ENCODE results near the gene NDUFB10. TPM values are rescaled to one million over a fixed set of nuclear protein-coding genes. Genes with fewer than 3 reads are reported as not detected.

NDUFB10 gene
- polyA plus RNA-seq, 1 donor from 2014 or later: 217 TPM

DNA sequence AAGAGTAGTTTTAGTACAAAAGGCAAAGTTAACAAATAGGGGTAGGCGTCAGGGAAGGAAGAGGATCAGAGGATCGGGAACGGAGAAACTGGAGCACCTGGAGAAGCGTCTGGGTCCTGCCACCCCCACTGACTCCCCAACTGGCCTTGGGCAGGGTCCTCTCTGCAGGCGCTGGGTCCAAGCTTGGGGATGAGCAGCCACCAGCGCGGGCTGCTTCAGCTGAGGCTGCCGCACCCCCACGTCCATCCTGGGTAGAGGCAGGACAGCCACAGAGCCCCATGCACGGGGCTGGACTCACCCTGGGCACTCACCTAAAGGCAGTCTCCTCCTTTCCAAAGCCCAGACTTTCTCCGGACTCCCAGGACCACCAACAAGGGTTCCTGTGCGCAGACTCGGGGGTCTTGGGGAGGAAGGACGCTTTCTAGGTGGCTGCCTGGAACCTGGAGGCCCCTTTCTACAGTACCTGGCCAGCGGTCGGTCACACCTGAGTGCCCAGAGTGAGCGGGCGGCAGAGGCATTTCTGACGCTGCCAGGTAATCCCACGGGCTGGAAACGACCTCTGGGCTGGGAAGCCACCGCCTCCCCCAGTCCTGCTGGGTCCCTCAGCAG is 42.2 kb upstream of the NDUFB10 start:
- Histone ChIP-seq H3K27me3 (ENCODE audit: insufficient read depth, low read depth, low read length) (peaks cover 61% of the 10 kb centered on the region), H3K9me3 (ENCODE audit: low read length) (no peaks in the 10 kb centered on the region), H3F3A (ENCODE audit: insufficient read depth, low read length, poor library complexity, severe bottlenecking) (no peaks in the 10 kb centered on the region), H3K9ac (ENCODE audit: low read length) (no peak overlapping the region), H3K36me3 (ENCODE audit: insufficient read depth, low read length) (no peaks in the 10 kb centered on the region), H2AFZ (ENCODE audit: low read depth, low read length) (no peak overlapping the region), H3K9me2 (ENCODE audit: insufficient read depth, low read length) (no peaks in the 10 kb centered on the region), H3K79me2 (replicated peaks; ENCODE audit: insufficient read depth, low read length) (no peaks in the 10 kb centered on the region), H4K20me1 (ENCODE audit: insufficient read depth) (no peaks in the 10 kb centered on the region), H3K27ac (ENCODE audit: low read length) (no peak overlapping the region), H3K4me3 (ENCODE audit: low read length) (peak overlapping the region; percentile 47), H3K4me2 (ENCODE audit: low read length) (no peak overlapping the region)
- no peak for TF ChIP-seq MXI1 (conservative IDR thresholded peaks at IDR 0.05; ENCODE audit: poor library complexity, severe bottlenecking)
- no peak for TF ChIP-seq EZH2 (IDR thresholded peaks at IDR 0.05; ENCODE audit: borderline replicate concordance, insufficient read depth, low read length, poor library complexity, severe bottlenecking)
- TF ChIP-seq, protein P1, sequence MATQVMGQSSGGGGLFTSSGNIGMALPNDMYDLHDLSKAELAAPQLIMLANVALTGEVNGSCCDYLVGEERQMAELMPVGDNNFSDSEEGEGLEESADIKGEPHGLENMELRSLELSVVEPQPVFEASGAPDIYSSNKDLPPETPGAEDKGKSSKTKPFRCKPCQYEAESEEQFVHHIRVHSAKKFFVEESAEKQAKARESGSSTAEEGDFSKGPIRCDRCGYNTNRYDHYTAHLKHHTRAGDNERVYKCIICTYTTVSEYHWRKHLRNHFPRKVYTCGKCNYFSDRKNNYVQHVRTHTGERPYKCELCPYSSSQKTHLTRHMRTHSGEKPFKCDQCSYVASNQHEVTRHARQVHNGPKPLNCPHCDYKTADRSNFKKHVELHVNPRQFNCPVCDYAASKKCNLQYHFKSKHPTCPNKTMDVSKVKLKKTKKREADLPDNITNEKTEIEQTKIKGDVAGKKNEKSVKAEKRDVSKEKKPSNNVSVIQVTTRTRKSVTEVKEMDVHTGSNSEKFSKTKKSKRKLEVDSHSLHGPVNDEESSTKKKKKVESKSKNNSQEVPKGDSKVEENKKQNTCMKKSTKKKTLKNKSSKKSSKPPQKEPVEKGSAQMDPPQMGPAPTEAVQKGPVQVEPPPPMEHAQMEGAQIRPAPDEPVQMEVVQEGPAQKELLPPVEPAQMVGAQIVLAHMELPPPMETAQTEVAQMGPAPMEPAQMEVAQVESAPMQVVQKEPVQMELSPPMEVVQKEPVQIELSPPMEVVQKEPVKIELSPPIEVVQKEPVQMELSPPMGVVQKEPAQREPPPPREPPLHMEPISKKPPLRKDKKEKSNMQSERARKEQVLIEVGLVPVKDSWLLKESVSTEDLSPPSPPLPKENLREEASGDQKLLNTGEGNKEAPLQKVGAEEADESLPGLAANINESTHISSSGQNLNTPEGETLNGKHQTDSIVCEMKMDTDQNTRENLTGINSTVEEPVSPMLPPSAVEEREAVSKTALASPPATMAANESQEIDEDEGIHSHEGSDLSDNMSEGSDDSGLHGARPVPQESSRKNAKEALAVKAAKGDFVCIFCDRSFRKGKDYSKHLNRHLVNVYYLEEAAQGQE (IDR thresholded peaks at IDR 0.05; ENCODE audit: borderline replicate concordance): no peak
- no peak for TF ChIP-seq EP300 (conservative IDR thresholded peaks at IDR 0.05; ENCODE audit: poor library complexity, severe bottlenecking)
- TF ChIP-seq POLR2AphosphoS5 (IDR thresholded peaks at IDR 0.05): no peak
- TF ChIP-seq, protein P2, sequence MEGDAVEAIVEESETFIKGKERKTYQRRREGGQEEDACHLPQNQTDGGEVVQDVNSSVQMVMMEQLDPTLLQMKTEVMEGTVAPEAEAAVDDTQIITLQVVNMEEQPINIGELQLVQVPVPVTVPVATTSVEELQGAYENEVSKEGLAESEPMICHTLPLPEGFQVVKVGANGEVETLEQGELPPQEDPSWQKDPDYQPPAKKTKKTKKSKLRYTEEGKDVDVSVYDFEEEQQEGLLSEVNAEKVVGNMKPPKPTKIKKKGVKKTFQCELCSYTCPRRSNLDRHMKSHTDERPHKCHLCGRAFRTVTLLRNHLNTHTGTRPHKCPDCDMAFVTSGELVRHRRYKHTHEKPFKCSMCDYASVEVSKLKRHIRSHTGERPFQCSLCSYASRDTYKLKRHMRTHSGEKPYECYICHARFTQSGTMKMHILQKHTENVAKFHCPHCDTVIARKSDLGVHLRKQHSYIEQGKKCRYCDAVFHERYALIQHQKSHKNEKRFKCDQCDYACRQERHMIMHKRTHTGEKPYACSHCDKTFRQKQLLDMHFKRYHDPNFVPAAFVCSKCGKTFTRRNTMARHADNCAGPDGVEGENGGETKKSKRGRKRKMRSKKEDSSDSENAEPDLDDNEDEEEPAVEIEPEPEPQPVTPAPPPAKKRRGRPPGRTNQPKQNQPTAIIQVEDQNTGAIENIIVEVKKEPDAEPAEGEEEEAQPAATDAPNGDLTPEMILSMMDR (IDR thresholded peaks at IDR 0.05; ENCODE audit: poor library complexity, severe bottlenecking): no peak
- no peak for TF ChIP-seq SMC3 (conservative IDR thresholded peaks at IDR 0.05; ENCODE audit: poor library complexity)
- TF ChIP-seq RAD21 (conservative IDR thresholded peaks at IDR 0.05): no peak
- TF ChIP-seq TAF1 (IDR thresholded peaks at IDR 0.05; ENCODE audit: low read depth): no peak

DNA sequence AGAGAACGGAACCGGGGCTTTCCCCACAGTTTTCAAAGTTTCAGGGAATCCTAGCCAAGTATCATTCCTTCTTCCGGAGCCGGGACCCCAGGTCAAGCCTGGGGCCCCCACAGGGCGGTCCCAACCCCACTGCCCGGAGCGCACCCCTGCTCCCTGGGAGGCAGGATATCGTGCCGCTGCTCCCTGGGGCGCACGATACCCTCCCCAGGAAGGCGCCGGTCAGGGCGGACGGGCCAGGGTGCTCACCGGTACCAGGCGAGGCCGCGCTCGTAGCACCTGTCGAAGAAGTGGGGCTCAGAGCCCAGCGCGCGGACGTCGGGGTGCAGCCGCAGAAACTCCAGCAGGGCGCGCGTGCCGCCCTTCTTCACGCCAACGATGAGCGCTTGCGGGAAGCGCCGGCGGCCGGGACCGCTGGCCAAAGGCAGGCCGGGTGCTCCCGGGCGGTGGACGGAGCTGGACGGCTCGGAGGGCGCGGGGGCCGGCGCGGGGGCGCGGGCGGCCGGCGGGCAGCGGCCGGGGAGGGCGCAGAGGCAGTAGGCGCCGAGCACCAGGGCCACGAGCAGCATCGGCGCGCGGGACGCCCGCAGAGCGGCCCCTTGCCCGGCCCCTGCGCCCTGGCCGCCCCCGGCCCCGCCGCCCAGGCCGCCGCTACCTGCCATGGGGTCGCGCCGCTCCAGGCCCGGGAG is 41.5 kb upstream of the NDUFB10 start:
- Histone ChIP-seq H4K20me1 (ENCODE audit: insufficient read depth) (no peaks in the 10 kb centered on the region), H3K79me2 (replicated peaks; ENCODE audit: insufficient read depth, low read length) (no peaks in the 10 kb centered on the region), H3K36me3 (ENCODE audit: insufficient read depth, low read length) (no peaks in the 10 kb centered on the region), H3K9me3 (ENCODE audit: low read length) (no peaks in the 10 kb centered on the region), H2AFZ (ENCODE audit: low read depth, low read length) (no peak overlapping the region), H3K9ac (ENCODE audit: low read length) (no peak overlapping the region), H3K4me3 (ENCODE audit: low read length) (peak overlapping the region; percentile 47), H3K4me2 (ENCODE audit: low read length) (no peak overlapping the region), H3K27ac (ENCODE audit: low read length) (no peak overlapping the region), H3F3A (ENCODE audit: insufficient read depth, low read length, poor library complexity, severe bottlenecking) (no peaks in the 10 kb centered on the region), H3K27me3 (ENCODE audit: insufficient read depth, low read depth, low read length) (peaks cover 63% of the 10 kb centered on the region), H3K9me2 (ENCODE audit: insufficient read depth, low read length) (no peaks in the 10 kb centered on the region)
- peak; percentile 90 for TF ChIP-seq EZH2 (IDR thresholded peaks at IDR 0.05; ENCODE audit: borderline replicate concordance, insufficient read depth, low read length, poor library complexity, severe bottlenecking)
- TF ChIP-seq, protein P1 (IDR thresholded peaks at IDR 0.05; ENCODE audit: borderline replicate concordance): no peak
